ENCODE measurements around the gene MAB21L1.

Gene MAB21L1

GRCh38 chr13:35496006-35496405, 19.5 kb upstream of the MAB21L1 start:
- no peak overlapping the region for H3K4me3 ChIP-seq (ENCODE audit: low read depth, low read length)
- no peak for TF ChIP-seq CTCF (IDR thresholded peaks at IDR 0.05; ENCODE audit: low read depth, low read length)

DNA sequence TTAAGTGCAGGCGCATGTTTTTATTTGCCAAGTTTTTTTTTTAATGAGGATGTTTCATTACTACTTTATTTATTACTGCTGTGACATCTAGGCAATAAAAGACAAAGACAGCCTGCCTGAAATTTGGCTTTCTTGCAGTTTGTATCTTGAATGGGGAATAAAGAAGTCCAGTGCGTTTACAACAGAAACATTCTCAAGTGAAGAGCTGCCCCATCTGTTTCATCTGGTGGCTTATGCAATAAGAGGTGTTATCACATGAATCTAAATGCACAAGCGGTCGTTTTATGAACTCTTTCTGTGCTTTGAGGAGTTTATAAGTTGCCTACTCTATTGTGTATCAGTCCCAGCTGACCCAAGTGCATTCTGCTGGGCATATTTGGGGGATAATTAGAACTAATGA, 12.6 kb upstream of the MAB21L1 start:
- TF ChIP-seq CTCF (IDR thresholded peaks at IDR 0.05; ENCODE audit: low read depth, low read length), result no peak

DNA sequence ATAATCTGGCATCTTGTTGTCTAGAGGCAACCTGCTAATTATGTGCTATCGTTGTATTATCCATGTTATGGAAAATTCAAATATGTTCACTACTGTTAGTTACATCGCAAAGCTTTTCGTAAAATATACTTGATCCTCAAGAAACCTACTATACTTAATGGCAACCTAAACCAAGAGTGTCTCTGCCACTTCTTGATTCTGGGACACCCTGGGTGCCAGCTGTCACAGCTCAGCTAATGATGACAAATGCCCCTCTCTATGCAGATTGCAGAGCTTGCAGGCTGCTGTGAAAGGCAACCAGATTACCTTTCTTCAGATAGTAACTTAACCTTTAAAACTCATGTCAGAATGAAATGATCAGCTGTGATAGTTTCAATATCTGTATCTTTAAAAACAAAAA, 8.9 kb upstream of the MAB21L1 start:
- no peak for TF ChIP-seq CTCF (IDR thresholded peaks at IDR 0.05; ENCODE audit: low read depth, low read length)
- H3K4me3 ChIP-seq (ENCODE audit: low read depth, low read length), result no peak overlapping the region

More for the DNA sequence above, 12.6 kb upstream of the MAB21L1 start:
- no peak overlapping the region for H3K4me3 ChIP-seq (ENCODE audit: low read depth, low read length)

DNA sequence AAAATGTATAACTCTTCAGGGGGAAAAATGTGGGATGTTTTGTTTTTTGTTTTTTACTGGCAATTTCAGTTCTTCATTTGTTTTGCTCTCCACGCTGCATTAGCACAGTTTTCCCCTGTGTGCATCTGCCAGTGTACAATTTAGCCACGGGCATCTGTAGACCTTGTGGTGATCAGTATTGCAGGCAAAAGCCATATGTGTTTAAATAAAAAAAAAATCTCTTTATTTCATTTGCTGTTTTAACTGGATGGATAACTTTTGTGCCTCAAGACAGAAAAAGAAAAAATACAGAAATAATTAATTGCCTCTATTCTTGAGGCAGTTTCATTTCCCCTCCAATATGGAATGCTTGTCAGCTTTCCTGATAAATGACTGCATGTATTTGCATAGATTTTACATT, 7.9 kb upstream of the MAB21L1 start:
- H3K4me3 ChIP-seq (ENCODE audit: low read depth, low read length), result no peak overlapping the region
- no peak for TF ChIP-seq CTCF (IDR thresholded peaks at IDR 0.05; ENCODE audit: low read depth, low read length)

GRCh38 chr13:35483761-35484160, 7.3 kb upstream of the MAB21L1 start:
- no peak for TF ChIP-seq CTCF (IDR thresholded peaks at IDR 0.05; ENCODE audit: low read depth, low read length)

GRCh38 chr13:35482527-35482926, 6.0 kb upstream of the MAB21L1 start:
- no peak for TF ChIP-seq CTCF (IDR thresholded peaks at IDR 0.05; ENCODE audit: low read depth, low read length)
- no peak overlapping the region for H3K4me3 ChIP-seq (ENCODE audit: low read depth, low read length)

More at GRCh38 chr13:35483761-35484160, 7.3 kb upstream of the MAB21L1 start:
- H3K4me3 ChIP-seq (ENCODE audit: low read depth, low read length), result no peak overlapping the region

DNA sequence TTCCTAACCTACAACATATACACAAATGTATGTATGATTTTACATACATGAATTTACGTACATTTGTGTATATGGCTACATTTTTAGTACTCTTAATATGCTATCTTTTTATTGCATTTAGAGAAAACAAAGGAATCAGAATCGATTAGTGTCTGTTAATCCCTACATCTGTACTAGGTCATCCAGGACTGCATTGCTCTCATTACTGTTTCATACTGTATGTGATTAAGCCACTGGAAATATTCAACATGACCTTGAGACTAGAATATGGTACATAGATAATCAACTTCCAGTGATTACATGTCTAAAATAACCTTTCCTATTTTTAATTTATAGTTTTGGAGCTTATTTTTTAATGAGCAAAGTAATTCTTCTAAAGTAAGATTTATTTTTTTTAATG, 5.3 kb upstream of the MAB21L1 start:
- TF ChIP-seq CTCF (IDR thresholded peaks at IDR 0.05; ENCODE audit: low read depth, low read length), result no peak

More for the DNA sequence above, 5.3 kb upstream of the MAB21L1 start:
- H3K4me3 ChIP-seq (ENCODE audit: low read depth, low read length), result no peak overlapping the region
